HT-29 (cell line): ENCODE measurements around the gene CCDC97. TPM values are rescaled to one million over a fixed set of nuclear protein-coding genes. Genes with fewer than 3 reads are reported as not detected.
"Not testable (repeated sequence)": the region's sequence is repeated elsewhere in the genome, so short reads cannot be mapped to it uniquely, and the experiment has no call there.

Experiments
- DNase-seq: peaks from one replicate; pipeline ENCODE4 v3.0.0-alpha.2; 2015; ENCODE audit warnings: low spot score
- total RNA-seq: library from RNA; depleted of rRNA; stranded (reverse); fragments of >200 nt; shearing (Covaris generic); gene quantifications from 2 replicates; pipeline ENCODE4 v1.2.3, GENCODE V29; 2014

The CCDC97 gene
- total RNA-seq, 1 experiment from 2014 or later = 34.5 TPM

- DNase-seq = no peak
Measured at GRCh38 chr19:41339936-41340335, 30.0 kb downstream of the CCDC97 start.

- peak; percentile 80 for DNase-seq
Measured at GRCh38 chr19:41341669-41342490, 31.9 kb downstream of the CCDC97 start.

GRCh38 chr19:41344162-41344561 lies 34.2 kb downstream of the CCDC97 start:
- no peak for DNase-seq

DNA sequence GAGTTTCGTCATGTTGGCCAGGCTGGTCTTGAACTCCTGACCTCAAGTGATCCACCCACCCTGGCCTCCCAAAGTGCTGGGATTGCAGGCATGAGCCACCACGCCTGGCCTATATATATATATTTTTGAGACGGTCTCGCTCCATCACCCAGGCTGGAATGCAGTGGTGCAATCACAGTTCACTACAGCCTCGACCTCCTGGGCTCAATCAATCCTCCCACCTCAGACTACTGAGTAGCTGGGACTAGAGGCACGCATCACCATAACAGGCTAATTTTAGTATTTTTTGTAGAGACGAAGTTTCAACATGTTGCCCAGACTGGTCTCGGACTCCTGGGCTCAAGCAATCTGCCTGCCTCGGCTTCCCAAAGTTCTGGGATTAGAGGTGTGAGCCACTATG lies 36.9 kb downstream of the CCDC97 start:
- DNase-seq = not testable (repeated sequence)

DNA sequence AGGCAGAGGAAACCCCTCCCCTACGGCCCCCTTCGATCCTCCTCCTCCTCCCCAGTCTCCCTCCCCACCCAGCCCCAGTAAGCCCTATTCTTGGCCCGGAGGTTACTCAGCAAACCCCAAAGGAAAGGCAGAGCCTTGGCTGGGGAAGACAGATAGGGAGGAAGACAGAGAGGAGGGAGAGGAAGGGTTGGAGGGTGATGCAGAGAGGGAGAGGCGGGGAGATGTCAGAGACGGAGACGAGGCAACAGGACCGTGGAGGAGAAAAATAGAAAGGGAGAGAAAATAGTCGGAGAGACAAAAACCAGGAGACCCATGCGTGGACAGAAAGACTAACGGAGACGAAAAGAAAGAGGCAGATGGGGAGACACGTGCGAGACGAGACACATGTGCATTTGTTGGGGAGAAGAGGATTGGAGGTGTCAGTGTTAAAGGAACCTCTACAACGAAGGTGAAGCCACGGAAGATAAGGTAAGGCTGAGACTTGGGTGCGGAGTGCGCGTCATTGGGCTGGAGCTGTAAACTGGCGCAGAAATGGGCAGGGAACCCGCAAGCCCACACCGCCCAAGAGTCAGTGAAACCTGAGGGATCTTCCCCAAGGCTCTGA lies 40.9 kb downstream of the CCDC97 start:
- peak; percentile 30 for DNase-seq

DNA sequence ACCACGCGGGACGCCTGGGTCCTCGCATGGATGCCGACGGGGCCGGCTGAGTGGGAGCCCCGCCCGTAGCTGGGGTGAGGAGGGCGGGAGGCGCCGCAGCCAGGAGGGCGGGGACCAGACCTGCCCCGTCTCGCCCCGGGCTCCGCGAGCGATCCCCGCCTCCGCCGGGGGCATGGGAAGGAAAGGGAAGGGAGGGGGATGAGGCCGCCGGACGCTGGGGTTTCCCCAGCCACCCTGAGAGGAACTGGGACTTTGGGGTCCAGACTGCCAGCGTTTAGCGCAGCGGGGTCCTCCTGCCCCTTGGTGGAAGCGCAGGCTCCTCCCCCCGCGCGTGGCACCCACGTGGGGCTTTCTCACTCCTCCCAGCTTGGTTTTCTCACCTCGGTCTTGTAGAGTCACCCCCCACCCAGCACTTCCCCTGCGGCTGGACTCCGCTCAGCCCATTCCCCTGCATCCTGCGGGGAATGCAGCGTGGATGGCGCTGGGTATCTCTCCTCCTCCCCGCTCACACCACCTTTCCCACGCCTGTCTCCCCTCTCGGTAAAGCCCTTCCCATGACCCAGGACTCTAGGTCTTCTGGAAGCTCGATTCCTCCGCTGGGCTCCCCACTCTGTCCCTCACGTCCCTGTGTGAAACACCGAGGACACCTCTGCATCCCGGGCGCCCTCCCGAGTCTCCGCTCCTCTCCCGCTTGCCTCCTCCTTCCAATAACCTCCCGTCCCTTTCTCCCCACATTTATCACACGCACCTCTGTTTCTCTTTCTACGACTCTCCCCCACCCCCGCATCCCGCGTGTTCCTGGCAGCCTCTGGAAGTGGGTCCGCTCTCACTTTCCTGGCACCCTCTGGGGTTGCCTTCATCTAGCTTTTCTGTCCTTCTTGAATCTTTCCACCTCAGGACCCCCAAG lies 41.6 kb downstream of the CCDC97 start:
- peak; percentile 50 for DNase-seq

DNA sequence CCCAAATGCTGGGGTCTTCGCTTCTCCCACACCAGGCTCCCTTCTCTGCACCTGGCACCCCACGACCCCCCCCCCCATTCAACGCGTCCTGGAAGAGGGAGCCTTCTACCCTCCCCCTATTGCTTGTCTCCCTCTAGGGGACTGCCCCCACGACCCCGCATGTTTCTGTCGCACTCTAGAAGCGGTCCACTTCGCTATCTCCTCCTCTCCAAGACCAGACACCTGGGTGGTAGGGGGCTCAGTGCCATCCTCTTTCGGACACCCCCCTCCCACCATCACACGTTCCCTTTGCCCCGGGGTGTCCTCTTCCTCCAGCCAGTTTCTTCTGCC lies 42.3 kb downstream of the CCDC97 start:
- DNase-seq = no peak

DNA sequence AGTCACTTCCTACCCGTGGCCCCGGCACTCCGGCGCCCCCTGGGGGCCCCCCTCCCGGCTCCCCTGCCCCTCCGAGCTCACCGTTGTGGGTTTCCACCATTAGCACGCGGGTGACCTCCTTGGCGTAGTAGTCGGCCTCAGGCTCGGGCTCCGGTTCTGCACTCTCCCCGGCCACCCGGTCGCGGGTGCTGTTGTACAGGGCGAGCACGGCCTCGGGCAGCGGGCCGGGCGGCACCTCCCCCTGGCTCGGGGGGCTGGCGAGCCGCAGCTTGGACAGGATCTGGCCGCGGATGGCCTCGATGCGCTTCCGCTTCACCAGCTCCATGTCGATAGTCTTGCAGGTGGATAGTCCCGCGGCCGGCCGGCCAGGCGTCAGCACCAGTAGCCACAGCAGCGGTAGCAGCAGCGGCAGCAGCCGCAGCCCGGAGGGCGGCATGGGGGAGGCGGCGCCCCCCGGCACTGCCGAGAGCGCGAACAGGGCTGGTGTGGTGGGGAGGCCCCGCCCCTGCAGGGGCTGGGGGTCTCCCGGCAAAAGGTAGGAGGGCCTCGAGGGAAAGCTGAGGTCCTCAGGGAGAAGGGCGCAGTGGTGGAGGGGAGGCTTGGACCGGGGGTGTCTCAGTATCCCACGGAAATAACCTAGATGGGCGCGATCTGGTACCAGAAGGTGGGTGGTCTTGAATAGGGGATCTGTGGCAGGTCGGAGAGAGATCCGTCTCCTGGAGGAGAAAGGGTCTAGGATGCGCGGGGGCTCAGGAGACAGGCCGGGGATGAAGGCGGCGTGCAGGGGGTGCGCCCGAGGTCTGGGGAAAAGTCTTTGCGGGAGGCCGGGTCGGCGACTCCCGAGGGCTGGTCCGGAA lies 42.9 kb downstream of the CCDC97 start:
- DNase-seq = peak; percentile 47

DNA sequence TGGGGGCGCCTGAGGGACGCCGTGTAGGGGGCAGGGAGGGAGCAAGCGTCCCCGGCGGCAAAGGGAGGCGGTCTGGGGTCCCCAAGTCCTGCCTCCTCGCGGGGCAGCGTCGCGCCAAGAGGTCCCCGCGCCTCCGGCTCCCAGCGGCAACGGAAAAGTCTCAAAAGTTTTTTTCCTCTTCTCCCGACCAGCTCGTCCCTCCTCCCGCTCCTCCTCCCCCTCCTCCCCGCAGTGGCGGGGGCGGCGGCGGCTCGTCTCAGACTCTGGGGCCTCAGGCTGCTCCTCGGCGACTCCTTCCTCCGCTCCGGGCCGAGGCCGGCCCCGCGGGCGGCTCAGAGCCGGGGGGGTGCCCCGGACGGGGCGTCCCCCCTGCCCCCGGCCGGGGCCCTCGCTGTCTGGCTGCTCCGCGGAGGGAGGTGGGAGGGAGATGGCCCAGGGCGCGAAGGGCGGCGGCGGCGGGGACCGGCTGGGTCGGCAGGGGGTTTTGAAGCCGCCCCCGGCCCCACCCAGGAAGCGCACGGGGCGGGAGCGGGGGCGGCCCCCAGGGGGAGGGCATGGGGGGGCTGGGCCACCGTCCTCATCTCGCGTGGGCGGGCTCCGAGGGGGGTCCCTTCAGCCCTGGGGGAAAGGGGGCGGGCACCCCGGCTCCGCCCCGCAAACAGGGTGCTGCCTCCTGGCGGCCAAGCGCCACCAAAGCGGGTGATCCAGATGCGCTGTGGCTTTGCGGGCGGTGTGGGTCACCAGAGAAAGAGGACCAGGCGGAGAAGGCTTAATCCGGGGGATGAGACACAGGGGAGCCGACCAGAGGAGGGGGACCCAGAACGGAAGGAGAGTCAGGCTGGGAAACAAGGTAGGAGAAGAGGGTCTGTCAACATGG lies 43.7 kb downstream of the CCDC97 start, which contains the start of gene TGFB1:
TGFB1 (minus strand) TSS at position 457 of the 877 bp plus-strand sequence. CDS start 878 bp downstream, outside the sequence.
- peak; percentile 76 for DNase-seq

GRCh38 chr19:41354343-41354953 lies 44.5 kb downstream of the CCDC97 start:
- DNase-seq = no peak

DNA sequence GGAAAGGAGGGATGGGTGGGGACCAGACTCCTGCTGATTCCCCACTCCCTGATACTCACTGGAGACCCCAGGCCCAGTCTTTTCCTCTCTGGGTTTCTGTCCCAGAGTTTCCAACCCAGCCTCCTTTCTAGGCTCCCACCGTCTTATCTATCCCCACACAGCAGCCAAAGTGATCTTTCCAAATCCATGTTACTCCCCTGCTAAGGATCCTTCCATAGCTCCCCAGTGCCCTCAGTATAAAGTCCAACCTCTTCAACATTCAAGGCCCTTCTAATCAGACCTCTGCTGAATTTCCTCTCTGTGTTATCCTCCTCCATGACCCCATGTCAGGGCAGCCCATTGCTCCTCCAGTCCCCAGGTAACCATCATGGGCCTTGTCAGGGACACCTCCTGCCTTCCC lies 45.1 kb downstream of the CCDC97 start:
- no peak for DNase-seq

DNA sequence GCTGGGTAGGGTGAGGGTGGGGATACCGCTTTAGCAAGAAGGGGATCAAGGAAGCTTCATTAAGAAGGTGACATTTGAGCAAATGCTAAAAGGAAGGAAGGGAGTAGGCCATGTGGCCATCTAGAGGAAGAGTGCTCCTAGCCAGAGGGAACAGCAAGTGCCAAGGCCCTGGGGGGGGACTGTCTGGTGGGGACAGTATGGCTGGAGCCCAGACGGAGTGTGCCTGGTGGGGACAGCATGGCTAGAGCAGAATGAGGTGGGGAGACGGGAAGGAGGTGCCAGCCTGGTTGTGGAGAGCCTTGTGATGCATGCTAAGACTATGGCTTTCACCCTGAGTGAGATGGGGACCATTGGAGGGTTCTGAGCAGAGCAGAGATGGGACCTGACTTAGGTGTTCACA lies 45.8 kb downstream of the CCDC97 start:
- DNase-seq = no peak

GRCh38 chr19:41356984-41357739 lies 47.2 kb downstream of the CCDC97 start:
- DNase-seq = no peak

DNA sequence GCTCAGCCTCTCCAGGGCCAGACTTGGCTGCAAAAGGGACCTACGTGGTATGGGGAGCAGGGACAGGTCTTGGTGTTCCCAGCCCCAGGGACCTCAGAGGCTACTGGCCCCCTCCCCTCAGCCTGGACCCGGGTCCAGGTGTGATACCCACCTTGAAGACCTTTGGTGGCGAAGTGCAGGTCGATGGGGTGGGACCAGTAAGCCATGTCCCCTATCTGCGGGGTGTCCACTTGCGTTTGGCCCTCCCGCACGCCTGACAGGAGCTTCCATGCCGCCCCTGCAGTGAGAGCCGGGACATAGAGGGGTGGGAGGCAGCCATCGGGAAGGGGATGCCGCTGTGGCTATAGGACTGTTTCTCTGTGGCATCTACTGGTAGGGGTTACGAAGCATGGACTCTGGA lies 47.8 kb downstream of the CCDC97 start:
- no peak for DNase-seq

DNA sequence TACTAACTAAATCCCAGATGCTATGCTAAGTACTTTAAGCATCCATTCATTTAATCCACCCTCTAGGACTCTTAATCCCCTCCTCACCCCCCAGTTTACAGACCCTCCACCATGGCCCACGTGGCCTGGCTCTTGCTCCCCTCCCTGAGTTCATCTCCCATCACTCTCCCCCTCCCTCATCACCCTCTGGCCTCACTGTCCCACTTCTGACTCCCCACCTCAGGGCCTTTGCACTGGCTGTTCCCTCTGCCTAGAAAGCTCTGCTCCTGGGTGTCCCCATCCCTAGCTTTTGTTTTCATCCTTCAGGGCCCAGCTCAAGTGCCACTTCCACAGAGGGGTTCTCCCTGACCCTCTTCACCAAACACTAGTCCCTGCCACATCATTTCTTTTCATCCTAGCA lies 49.8 kb downstream of the CCDC97 start:
- DNase-seq = no peak

DNA sequence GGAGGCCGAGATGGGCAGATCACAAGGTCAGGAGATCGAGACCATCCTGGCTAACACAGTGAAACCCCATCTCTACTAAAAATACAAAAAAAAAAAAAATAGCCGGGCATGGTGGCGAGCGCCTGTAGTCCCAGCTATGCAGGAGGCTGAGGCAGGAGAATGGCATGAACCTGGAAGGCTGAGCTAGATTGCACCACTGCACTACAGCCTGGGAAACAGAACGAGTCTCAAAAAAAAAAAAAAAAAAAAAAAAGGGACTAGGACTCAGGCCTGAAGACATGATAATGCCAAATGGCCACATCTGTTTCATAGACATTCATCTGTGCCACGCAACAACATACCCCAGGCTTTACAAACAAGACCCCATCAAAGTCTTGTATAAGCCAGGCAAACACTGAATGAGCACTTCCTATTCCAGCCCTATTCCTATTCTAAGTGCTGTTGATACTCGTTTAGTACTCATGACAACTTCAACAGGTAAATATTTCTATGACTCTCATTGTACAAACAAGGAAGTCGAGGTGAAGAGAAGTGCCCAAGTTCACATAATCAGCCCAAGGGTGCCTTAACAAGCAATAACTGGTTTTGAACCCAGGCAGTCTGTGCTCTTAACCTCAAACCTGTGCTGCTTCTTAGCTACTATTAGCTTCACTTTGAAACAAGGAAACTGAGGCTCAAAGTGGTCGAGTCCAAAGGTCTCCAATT lies 52.3 kb downstream of the CCDC97 start:
- DNase-seq = peak; percentile 68

DNA sequence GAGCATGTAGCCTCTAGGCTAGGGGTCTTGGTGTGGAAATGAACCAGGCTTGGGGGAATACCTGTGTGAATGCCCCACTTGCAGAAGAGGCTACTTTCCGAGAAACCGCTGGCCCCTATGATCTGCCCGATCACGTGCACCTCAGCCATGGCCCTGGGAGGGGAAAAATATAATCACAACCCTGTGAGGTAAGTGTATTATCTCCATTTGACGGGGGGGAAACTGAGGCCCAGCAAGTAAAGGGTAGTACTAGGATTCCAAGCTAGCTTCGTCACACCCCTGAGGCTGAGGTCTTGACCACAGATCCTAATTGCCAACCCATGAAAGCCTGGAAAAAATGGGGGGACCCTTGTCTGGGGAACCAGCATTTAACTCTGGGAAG lies 53.4 kb downstream of the CCDC97 start:
- DNase-seq = no peak

DNA sequence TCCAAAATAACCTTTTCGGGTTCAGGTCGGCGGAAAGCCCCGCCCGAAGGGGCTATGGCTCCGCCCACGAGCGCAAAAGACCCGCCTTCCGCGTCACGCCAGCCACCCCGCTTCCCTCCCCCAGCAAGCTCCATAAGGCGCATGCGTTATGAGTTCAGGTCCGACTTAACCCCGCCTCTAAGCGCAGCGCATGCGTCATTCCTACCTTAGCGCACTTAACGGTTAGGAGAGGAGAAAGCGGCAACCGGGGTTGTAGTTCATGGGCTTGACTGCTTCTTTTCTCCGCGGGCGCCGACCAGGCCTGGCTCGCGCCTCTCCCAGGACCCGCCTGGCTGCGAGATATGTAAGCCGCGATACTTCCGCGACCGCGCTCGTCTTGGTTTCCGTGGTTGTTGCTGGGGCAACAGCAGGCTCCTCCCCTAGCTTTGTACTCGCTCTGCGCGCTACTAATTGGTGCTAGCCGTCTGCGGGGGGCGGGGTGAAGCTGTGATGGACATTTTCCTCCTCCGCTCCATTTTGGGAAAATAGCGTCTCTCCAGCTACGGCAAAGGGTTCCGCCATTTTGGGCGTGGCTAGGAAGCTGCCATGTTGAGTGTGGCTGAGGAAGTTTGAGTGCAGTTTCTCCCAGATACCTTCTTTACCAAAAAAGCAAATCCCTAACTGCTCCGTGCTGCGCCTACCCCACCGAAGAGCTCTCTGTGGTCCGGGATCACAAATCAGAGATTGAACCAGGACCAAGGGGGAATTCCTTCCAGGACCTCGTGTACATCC lies 54.0 kb downstream of the CCDC97 start, which contains the start of gene B9D2:
B9D2 (minus strand) TSS at position 397 of the 771 bp plus-strand sequence. CDS start 630 bp downstream, outside the sequence.
- peak; percentile 100 for DNase-seq
